ENCODE measurements around the gene KIAA0513. TPM values are rescaled to one million over a fixed set of nuclear protein-coding genes. Genes with fewer than 3 reads are reported as not detected.

KIAA0513 gene
- total RNA-seq, 4 donors from 2014 or later, result 17.7 to 52.0 (median 23.9) TPM

GRCh38 chr16:85002608-85003007 is 25.0 kb upstream of the KIAA0513 start:
- DNase-seq, result peak in 1 of 3 donors; percentile 31
- peaks cover 2 to 69% (median 11%) of the 10 kb centered on the region in 4 donors for H3K4me1 ChIP-seq
- TF ChIP-seq POLR2A (IDR thresholded peaks at IDR 0.05), result no peak
- no peak for TF ChIP-seq CTCF (IDR thresholded peaks at IDR 0.05)
- H3K4me3 ChIP-seq, result peak overlapping the region in 2 of 4 donors; percentile 3 to 6
- H3K9me3 ChIP-seq, result no peaks in the 10 kb centered on the region
- peak overlapping the region; percentile 58 to 76 (median 60) for H3K27ac ChIP-seq
- no peaks in the 10 kb centered on the region for H3K27me3 ChIP-seq
- peaks cover 0 to 3% (median 0%) of the 10 kb centered on the region in 3 donors for H3K36me3 ChIP-seq

- peaks cover 2 to 69% (median 11%) of the 10 kb centered on the region in 4 donors for H3K4me1 ChIP-seq
- H3K4me3 ChIP-seq, result no peak overlapping the region
- DNase-seq, result no peak
- no peaks in the 10 kb centered on the region for H3K27me3 ChIP-seq
- no peaks in the 10 kb centered on the region for H3K9me3 ChIP-seq
- no peak for TF ChIP-seq CTCF (IDR thresholded peaks at IDR 0.05)
- no peak for TF ChIP-seq POLR2A (IDR thresholded peaks at IDR 0.05)
- H3K36me3 ChIP-seq, result peaks cover 0 to 2% (median 0%) of the 10 kb centered on the region in 3 donors
- H3K27ac ChIP-seq, result peak overlapping the region; percentile 54 to 76 (median 60)
Measured at GRCh38 chr16:85003076-85003475, 24.5 kb upstream of the KIAA0513 start.

GRCh38 chr16:85003725-85004586 is 23.6 kb upstream of the KIAA0513 start:
- no peaks in the 10 kb centered on the region for H3K36me3 ChIP-seq
- H3K27ac ChIP-seq, result peak overlapping the region; percentile 34 to 76 (median 58)
- DNase-seq, result no peak
- TF ChIP-seq CTCF (IDR thresholded peaks at IDR 0.05), result no peak
- no peak for TF ChIP-seq POLR2A (IDR thresholded peaks at IDR 0.05)
- H3K4me3 ChIP-seq, result no peak overlapping the region
- H3K27me3 ChIP-seq, result no peaks in the 10 kb centered on the region
- H3K4me1 ChIP-seq, result peaks cover 2 to 77% (median 11%) of the 10 kb centered on the region in 4 donors
- H3K9me3 ChIP-seq, result no peaks in the 10 kb centered on the region

- Histone ChIP-seq H3K36me3 (no peaks in the 10 kb centered on the region), H3K4me3 (no peak overlapping the region), H3K27ac (peak overlapping the region; percentile 34 to 76 (median 58)), H3K4me1 (peaks cover 2 to 79% (median 12%) of the 10 kb centered on the region in 4 donors), H3K27me3 (no peaks in the 10 kb centered on the region), H3K9me3 (no peaks in the 10 kb centered on the region)
- TF ChIP-seq POLR2A (IDR thresholded peaks at IDR 0.05), result no peak
- TF ChIP-seq CTCF (IDR thresholded peaks at IDR 0.05), result no peak
- no peak for DNase-seq
Measured at GRCh38 chr16:85004587-85005205, 22.9 kb upstream of the KIAA0513 start.

- H3K4me3 ChIP-seq, result no peak overlapping the region
- H3K27ac ChIP-seq, result peak overlapping the region in 3 of 4 donors; percentile 54 to 76 (median 63)
- no peak for TF ChIP-seq POLR2A (IDR thresholded peaks at IDR 0.05)
- TF ChIP-seq CTCF (IDR thresholded peaks at IDR 0.05), result no peak
- H3K36me3 ChIP-seq, result no peaks in the 10 kb centered on the region
- peaks cover 2 to 81% (median 16%) of the 10 kb centered on the region in 4 donors for H3K4me1 ChIP-seq
- H3K9me3 ChIP-seq, result no peaks in the 10 kb centered on the region
- DNase-seq, result no peak
- no peaks in the 10 kb centered on the region for H3K27me3 ChIP-seq
Measured at GRCh38 chr16:85005285-85006069, 22.1 kb upstream of the KIAA0513 start.

Measured in Peyer's patch (tissue), 4 donors.